K562 (cell line): Measurements from ENCODE around the gene NMT2. TPM values are rescaled to one million over a fixed set of nuclear protein-coding genes. Genes with fewer than 3 reads are reported as not detected.
A peak's percentile ranks its signal among the peaks of the same experiment; 100 is the strongest.

Experiments
- ATAC-seq: fragments of 200-7000 bp; cut with Tn5 transposase; 3 replicates; pipeline ENCODE4 v1.9.1; 2020; ENCODE audit warnings: moderate library complexity
- BruUV-seq: library from RNA; stranded (reverse); fragments of 400-500 nt; replicated peaks from 2 replicates; lab custom pipeline; 2021; lab: Mats Ljungman, UMichigan
- CTCF ChIA-PET: fragments of 300-600 bp; formaldehyde crosslinking; extraction: SDS; loops from one replicate; lab custom pipeline; 2021; ENCODE audit warnings: low intra/inter-chr PET ratio; lab: Yijun Ruan, JAX
- POLR2A ChIA-PET: fragments of 300-600, 350-650 bp; sonication (Branson Sonifier 250); formaldehyde crosslinking; extraction: SDS; loops from one replicate; lab custom pipeline; 2021; ENCODE audit warnings: antibody characterized with exemption, inconsistent platforms; lab: Yijun Ruan, JAX
- DNase-seq, 4 experiments: peaks; one replicate each; pipeline versions ENCODE4 v3.0.0 to v3.0.0-alpha.2; 2011 to 2018; ENCODE audit warnings: low spot score in 3 of 4, mixed read lengths in 3 of 4; ENCODE audit errors: extremely low read depth in 1 of 4
- FAIRE-seq: peaks from 2 replicates; lab custom pipeline; 2011; peaks lifted over from hg19 to GRCh38; lab: Jason Lieb, UNC
- H2AFZ ChIP-seq: 2 replicates; pipeline ENCODE4 v1.6.0; 2011; ENCODE audit warnings: low read depth, low read length, control low read depth, inconsistent platforms
- H3K27ac ChIP-seq: fragments of 200-600 bp; 3 replicates; pipeline ENCODE4 v1.8.0; 2011; ENCODE audit warnings: low read depth, mild to moderate bottlenecking, control low read depth, inconsistent platforms, low read length, moderate library complexity, mixed read lengths; ENCODE audit errors: extremely low read depth
- H3K27me3 ChIP-seq, 2 experiments: fragments of 300-600 bp in 1 of 2; 2 replicates in 1 of 2; 3 replicates in 1 of 2; pipeline versions ENCODE4 v1.6.0 to v1.8.0; 2011; ENCODE audit warnings: inconsistent platforms in 2 of 2, low read length in 2 of 2, mild to moderate bottlenecking in 1 of 2, mixed read lengths in 1 of 2, moderate library complexity in 1 of 2; ENCODE audit not compliant: control insufficient read depth in 2 of 2, insufficient read depth in 2 of 2
- H3K36me3 ChIP-seq: fragments of 300-600 bp; 3 replicates; pipeline ENCODE4 v1.8.0; 2011; ENCODE audit warnings: mild to moderate bottlenecking, low read length, inconsistent platforms; ENCODE audit not compliant: control insufficient read depth, insufficient read depth
- H3K4me1 ChIP-seq, 2 experiments: fragments of 200-600 bp in 1 of 2; replicated peaks in 1 of 2; 2 replicates in 1 of 2; 3 replicates in 1 of 2; pipeline versions ENCODE4 v1.5.1 to v1.8.0; 2011; ENCODE audit warnings: inconsistent platforms in 2 of 2, low read length in 2 of 2, mild to moderate bottlenecking in 1 of 2, mixed read lengths in 1 of 2, moderate library complexity in 1 of 2; ENCODE audit not compliant: control insufficient read depth in 2 of 2, insufficient read depth in 2 of 2
- H3K4me2 ChIP-seq: 2 replicates; pipeline ENCODE4 v1.6.1; 2011; ENCODE audit warnings: low read length, control low read depth, inconsistent platforms, mixed read lengths; ENCODE audit not compliant: insufficient read depth
- H3K4me3 ChIP-seq: fragments of 200-600 bp; sonication (generic), shearing (Covaris generic); 2 replicates; pipeline ENCODE4 v1.5.1; 2016; ENCODE audit warnings: control low read depth, inconsistent platforms
- H3K79me2 ChIP-seq: fragments of 200-600 bp; 3 replicates; pipeline ENCODE4 v1.8.0; 2011; ENCODE audit warnings: low read length, inconsistent platforms; ENCODE audit not compliant: control insufficient read depth, insufficient read depth
- H3K9ac ChIP-seq, 2 experiments: 2 replicates each; pipeline versions ENCODE4 v1.6.0 to v1.6.1; 2011; ENCODE audit warnings: low read depth in 2 of 2, low read length in 2 of 2, control low read depth in 1 of 2, inconsistent platforms in 1 of 2, mild to moderate bottlenecking in 1 of 2, mixed read lengths in 1 of 2; ENCODE audit not compliant: insufficient read depth in 1 of 2
- H3K9me1 ChIP-seq: one replicate; pipeline ENCODE4 v1.6.0; 2011; ENCODE audit warnings: inconsistent platforms, mild to moderate bottlenecking, low read length, moderate library complexity; ENCODE audit not compliant: control insufficient read depth, insufficient read depth
- H3K9me3 ChIP-seq: replicated peaks from 2 replicates; pipeline ENCODE4 v1.5.1; 2011; ENCODE audit warnings: low read depth, low read length, inconsistent platforms; ENCODE audit not compliant: control insufficient read depth, insufficient read depth
- H4K20me1 ChIP-seq: replicated peaks from 2 replicates; pipeline ENCODE4 v1.6.1; 2011; ENCODE audit warnings: low read length, inconsistent platforms, mixed read lengths; ENCODE audit not compliant: control insufficient read depth, insufficient read depth
- CHD4 ChIP-seq: fragments of 200-600 bp; sonication (generic); IDR thresholded peaks from 3 replicates; pipeline ENCODE4 v1.6.1; 2012; ENCODE audit warnings: low read depth, mild to moderate bottlenecking, mixed read lengths, low read length, inconsistent platforms; ENCODE audit not compliant: insufficient read depth, insufficient replicate concordance, poor library complexity, severe bottlenecking
- FIP1L1 ChIP-seq: fragments of 200-400 bp; formaldehyde crosslinking; IDR thresholded peaks from 2 replicates; pipeline ENCODE4 v1.6.1; 2018; ENCODE audit warnings: mild to moderate bottlenecking, low read depth, low read length; ENCODE audit not compliant: poor library complexity, severe bottlenecking
- RAD51 ChIP-seq: fragments of 450-650 bp; IDR thresholded peaks from 2 replicates; pipeline ENCODE4 v1.7.1; 2016; ENCODE audit warnings: low read depth, mild to moderate bottlenecking, borderline replicate concordance
- SFPQ ChIP-seq: fragments of 200-400 bp; formaldehyde crosslinking; IDR thresholded peaks from 2 replicates; pipeline ENCODE4 v1.6.1; 2017; ENCODE audit warnings: mild to moderate bottlenecking, low read depth, low read length, moderate library complexity
- SREBF2 ChIP-seq: sonication (generic); formaldehyde crosslinking; IDR thresholded peaks from 2 replicates; pipeline ENCODE4 v1.4.0; 2020; ENCODE audit warnings: mild to moderate bottlenecking, missing genetic modification reagents
- WHSC1 ChIP-seq: IDR thresholded peaks from one replicate; pipeline ENCODE4 v1.6.1; 2012; ENCODE audit warnings: low read length, control low read depth, inconsistent platforms
- ZFP30 ChIP-seq: fragments of 250-450 bp; sonication (Bioruptor Pico); IDR thresholded peaks from 2 replicates; pipeline ENCODE4 v1.8.0; 2022; ENCODE audit warnings: moderate library complexity, mild to moderate bottlenecking, inconsistent platforms, borderline replicate concordance
- ZNF778 ChIP-seq: fragments of 450-650 bp; formaldehyde crosslinking; IDR thresholded peaks from 2 replicates; pipeline ENCODE4 v1.4.0; 2020; ENCODE audit warnings: mild to moderate bottlenecking, moderate library complexity
- WGBS: fragments of 100-300 bp; shearing (Covaris generic); methylation state at CpG from one replicate; pipeline ENCODE4 v1.1.6; 2016; ENCODE audit warnings: low coverage, mixed read lengths; ENCODE audit not compliant: insufficient coverage; ENCODE audit errors: missing lambda C conversion rate; 5-methylcytosine and 5-hydroxymethylcytosine counted together
- in situ Hi-C: fragments of 300-500 bp; cut with MboI; formaldehyde crosslinking; loops from 4 replicates; pipeline ENCODE4 v1.15.0; 2018; ENCODE audit warnings: inconsistent platforms, mixed read lengths
- intact Hi-C: fragments of 100-400 bp; cut with micrococcal nuclease; formaldehyde crosslinking; loops from 2 replicates; pipeline ENCODE4 v1.14.2; 2022
- polyA plus RNA-seq, 8 experiments: library from polyadenylated mRNA; depleted of rRNA in 4 of 8; stranded (reverse) in 5 of 8; unstranded in 3 of 8; fragments of >200 nt; fragmentation: Nextera tagmentation in 2 of 8; fragmentation: Illumina TruSeq in 1 of 8; extraction: Ambion mirVana in 2 of 8; extraction: Trizol in 1 of 8; gene quantifications; 2 replicates each; pipeline versions ENCODE4 v1.2.1 to v1.2.3, GENCODE V29; 2011 to 2014; ENCODE audit warnings: inconsistent platforms in 1 of 8, missing spikeins in 1 of 8
- total RNA-seq, 7 experiments: library from RNA; depleted of rRNA in 6 of 7; stranded (reverse); fragments of >200 nt in 6 of 7; fragmentation: Illumina TruSeq in 2 of 7; extraction: Trizol in 2 of 7; gene quantifications; 2 replicates each; pipeline versions ENCODE4 v1.2.1 to v1.2.3, GENCODE V29; 2011 to 2021; ENCODE audit warnings: low replicate concordance in 1 of 7
- TF ChIP-seq, protein P1 (sequence below): sonication (generic); formaldehyde crosslinking; IDR thresholded peaks from 2 replicates; pipeline ENCODE4 v1.4.0; 2020; ENCODE audit warnings: mild to moderate bottlenecking, missing genetic modification reagents
- TF ChIP-seq, protein P2 (sequence below): fragments of 450-650 bp; IDR thresholded peaks from 2 replicates; pipeline ENCODE4 v1.6.1; 2018; ENCODE audit not compliant: partially characterized antibody

The NMT2 gene
- total and polyA plus RNA-seq, 9 of the 15 experiments (the other 6 are each of a cell fraction or from before 2014, with no cell fraction given): 5.2 to 15.9 (median 10.8) TPM

DNA sequence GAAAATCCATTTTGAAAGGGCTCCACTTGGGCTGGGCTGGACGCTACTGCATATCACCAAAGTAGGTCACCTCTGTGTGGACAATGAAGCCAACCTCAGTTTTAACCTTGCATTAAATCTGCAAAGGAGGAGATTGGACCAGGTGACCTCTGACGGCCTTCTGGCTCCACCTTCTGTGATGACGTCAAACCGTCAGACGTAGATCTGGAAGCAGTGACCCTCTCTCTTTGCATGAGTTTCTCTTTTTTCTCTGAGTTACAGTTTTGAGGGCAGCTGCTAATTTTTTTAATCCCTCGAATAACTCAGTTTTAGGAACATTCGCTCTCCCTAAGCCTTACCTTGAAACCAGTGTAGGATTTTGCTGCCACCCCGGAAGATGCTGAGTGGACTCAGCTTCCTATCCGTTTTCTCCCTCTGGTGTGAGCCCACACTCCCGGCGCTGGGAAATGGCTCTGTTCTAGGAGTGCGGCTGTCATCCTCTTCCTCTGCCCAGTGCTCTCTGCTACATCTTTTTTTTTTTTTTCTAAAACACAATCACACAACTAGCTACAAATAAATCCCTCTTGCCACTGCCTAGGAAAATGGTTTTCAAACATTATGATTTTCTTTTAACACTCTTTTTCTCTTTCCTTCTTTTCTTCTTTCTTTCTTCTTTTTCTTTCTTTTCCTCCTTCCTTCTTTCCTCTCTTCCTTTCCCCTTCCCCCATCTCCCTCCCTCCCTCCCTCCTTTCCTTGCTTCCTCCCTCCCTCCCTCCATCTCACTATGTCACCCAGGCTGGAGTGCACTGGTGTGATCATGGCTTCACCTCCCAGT, 27.7 kb upstream of the NMT2 start:
- H3K4me1 ChIP-seq: peaks cover 0 to 3% of the 10 kb centered on the region in 2 experiments; a peak in 2 of 5 replicates
- peak overlapping the region; percentile 25 for H3K4me3 ChIP-seq
- no peaks in the 10 kb centered on the region for H3K79me2 ChIP-seq
- H4K20me1 ChIP-seq: no peaks in the 10 kb centered on the region
- H3K27me3 ChIP-seq: peaks cover 0 to 11% of the 10 kb centered on the region in 2 experiments; a peak in 3 of 5 replicates
- WGBS: 8% methylated on average over 12 of the region's 12 CpGs
- DNase-seq (peak; percentile 32 to 66 (median 46)), ATAC-seq (peak; percentile 90), FAIRE-seq (peak; percentile 68)
- H3K9me1 ChIP-seq: no peaks in the 10 kb centered on the region
- H2AFZ ChIP-seq: peak overlapping the region; percentile 86
- 0 out of 4 replicates have a peak overlapping the region, but pooled peaks of 1 of the 2 experiments have one; percentile 15 for H3K9ac ChIP-seq
- H3K4me2 ChIP-seq: peak overlapping the region; percentile 68
- H3K27ac ChIP-seq: no peak overlapping the region
- BruUV-seq: no TSS peak
- H3K9me3 ChIP-seq: no peaks in the 10 kb centered on the region
- ChIA-PET POLR2A (interaction anchor here (1.0 kb wide), 1 partner anchor 188 kb away, joined by 3 read pairs; no protein-coding TSS in a partner anchor), CTCF (no interaction called here)
- no peaks in the 10 kb centered on the region for H3K36me3 ChIP-seq
- in situ Hi-C loops (no loop called here), intact Hi-C loops (no loop called here)
- TF ChIP-seq SREBF2: no peak
- peak; percentile 52; the same call in 1 of the 2 replicates for TF ChIP-seq RAD51
- no peak for TF ChIP-seq WHSC1
- no peak for TF ChIP-seq FIP1L1
- no peak for TF ChIP-seq SFPQ
- TF ChIP-seq, protein P1, sequence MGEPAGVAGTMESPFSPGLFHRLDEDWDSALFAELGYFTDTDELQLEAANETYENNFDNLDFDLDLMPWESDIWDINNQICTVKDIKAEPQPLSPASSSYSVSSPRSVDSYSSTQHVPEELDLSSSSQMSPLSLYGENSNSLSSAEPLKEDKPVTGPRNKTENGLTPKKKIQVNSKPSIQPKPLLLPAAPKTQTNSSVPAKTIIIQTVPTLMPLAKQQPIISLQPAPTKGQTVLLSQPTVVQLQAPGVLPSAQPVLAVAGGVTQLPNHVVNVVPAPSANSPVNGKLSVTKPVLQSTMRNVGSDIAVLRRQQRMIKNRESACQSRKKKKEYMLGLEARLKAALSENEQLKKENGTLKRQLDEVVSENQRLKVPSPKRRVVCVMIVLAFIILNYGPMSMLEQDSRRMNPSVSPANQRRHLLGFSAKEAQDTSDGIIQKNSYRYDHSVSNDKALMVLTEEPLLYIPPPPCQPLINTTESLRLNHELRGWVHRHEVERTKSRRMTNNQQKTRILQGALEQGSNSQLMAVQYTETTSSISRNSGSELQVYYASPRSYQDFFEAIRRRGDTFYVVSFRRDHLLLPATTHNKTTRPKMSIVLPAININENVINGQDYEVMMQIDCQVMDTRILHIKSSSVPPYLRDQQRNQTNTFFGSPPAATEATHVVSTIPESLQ (CRISPR knock-in tag): no peak
- no peak for TF ChIP-seq ZFP30 (CRISPR knock-in tag)
- TF ChIP-seq CHD4: no peak
- no peak for TF ChIP-seq ZNF778
- TF ChIP-seq, protein P2, sequence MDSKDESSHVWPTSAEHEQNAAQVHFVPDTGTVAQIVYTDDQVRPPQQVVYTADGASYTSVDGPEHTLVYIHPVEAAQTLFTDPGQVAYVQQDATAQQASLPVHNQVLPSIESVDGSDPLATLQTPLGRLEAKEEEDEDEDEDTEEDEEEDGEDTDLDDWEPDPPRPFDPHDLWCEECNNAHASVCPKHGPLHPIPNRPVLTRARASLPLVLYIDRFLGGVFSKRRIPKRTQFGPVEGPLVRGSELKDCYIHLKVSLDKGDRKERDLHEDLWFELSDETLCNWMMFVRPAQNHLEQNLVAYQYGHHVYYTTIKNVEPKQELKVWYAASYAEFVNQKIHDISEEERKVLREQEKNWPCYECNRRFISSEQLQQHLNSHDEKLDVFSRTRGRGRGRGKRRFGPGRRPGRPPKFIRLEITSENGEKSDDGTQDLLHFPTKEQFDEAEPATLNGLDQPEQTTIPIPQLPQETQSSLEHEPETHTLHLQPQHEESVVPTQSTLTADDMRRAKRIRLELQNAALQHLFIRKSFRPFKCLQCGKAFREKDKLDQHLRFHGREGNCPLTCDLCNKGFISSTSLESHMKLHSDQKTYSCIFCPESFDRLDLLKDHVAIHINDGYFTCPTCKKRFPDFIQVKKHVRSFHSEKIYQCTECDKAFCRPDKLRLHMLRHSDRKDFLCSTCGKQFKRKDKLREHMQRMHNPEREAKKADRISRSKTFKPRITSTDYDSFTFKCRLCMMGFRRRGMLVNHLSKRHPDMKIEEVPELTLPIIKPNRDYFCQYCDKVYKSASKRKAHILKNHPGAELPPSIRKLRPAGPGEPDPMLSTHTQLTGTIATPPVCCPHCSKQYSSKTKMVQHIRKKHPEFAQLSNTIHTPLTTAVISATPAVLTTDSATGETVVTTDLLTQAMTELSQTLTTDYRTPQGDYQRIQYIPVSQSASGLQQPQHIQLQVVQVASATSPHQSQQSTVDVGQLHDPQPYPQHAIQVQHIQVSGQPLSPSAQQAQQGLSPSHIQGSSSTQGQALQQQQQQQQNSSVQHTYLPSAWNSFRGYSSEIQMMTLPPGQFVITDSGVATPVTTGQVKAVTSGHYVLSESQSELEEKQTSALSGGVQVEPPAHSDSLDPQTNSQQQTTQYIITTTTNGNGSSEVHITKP: peak; percentile 43
